Measurements from ENCODE around the gene CRB2. TPM values are rescaled to one million over a fixed set of nuclear protein-coding genes. Genes with fewer than 3 reads are reported as not detected.
A peak's percentile ranks its signal among the peaks of the same experiment; 100 is the strongest.

The CRB2 gene
- total RNA-seq, 1 donor from 2014 or later = not detected

DNA sequence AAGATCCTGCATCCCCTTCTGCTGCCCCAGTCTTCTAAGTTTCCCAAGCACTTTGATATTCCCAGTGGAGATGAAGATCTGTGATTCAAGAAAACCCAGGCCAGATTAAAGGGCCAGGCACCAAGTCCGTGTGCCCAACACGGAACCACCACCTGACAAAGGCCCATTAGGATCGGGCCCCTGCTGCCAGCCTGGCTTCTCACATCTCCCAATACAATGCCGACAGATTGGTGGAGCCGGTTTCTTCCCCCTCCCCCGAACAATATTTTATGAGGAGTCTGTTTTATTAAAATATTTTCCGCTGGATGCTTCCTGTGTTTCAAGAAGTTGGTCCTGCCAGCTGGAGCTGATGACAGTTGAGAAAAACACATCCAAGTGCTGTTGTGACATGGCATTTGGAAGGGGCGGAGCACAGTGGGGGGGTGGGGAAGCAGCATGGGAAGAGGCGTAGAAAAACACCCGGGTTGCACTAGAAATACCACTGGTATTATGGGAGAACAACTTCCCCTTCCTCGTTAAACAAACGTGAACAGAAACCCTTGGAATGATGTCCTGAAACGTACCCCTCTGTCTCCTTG, 45.0 kb downstream of the CRB2 start:
- H3K36me3 ChIP-seq (ENCODE audit: control insufficient read depth, insufficient read depth, low read length) = no peaks in the 10 kb centered on the region
- H3K27me3 ChIP-seq (ENCODE audit: control insufficient read depth, insufficient read depth, low read length) = no peaks in the 10 kb centered on the region
- no peak for FAIRE-seq
- TF ChIP-seq, protein P1, sequence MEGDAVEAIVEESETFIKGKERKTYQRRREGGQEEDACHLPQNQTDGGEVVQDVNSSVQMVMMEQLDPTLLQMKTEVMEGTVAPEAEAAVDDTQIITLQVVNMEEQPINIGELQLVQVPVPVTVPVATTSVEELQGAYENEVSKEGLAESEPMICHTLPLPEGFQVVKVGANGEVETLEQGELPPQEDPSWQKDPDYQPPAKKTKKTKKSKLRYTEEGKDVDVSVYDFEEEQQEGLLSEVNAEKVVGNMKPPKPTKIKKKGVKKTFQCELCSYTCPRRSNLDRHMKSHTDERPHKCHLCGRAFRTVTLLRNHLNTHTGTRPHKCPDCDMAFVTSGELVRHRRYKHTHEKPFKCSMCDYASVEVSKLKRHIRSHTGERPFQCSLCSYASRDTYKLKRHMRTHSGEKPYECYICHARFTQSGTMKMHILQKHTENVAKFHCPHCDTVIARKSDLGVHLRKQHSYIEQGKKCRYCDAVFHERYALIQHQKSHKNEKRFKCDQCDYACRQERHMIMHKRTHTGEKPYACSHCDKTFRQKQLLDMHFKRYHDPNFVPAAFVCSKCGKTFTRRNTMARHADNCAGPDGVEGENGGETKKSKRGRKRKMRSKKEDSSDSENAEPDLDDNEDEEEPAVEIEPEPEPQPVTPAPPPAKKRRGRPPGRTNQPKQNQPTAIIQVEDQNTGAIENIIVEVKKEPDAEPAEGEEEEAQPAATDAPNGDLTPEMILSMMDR (IDR thresholded peaks at IDR 0.05; ENCODE audit: insufficient read depth, low read length, severe bottlenecking) = no peak
- no peak overlapping the region for H3K4me3 ChIP-seq (ENCODE audit: low read depth, low read length)
- no peak for DNase-seq (ENCODE audit: low read depth)

DNA sequence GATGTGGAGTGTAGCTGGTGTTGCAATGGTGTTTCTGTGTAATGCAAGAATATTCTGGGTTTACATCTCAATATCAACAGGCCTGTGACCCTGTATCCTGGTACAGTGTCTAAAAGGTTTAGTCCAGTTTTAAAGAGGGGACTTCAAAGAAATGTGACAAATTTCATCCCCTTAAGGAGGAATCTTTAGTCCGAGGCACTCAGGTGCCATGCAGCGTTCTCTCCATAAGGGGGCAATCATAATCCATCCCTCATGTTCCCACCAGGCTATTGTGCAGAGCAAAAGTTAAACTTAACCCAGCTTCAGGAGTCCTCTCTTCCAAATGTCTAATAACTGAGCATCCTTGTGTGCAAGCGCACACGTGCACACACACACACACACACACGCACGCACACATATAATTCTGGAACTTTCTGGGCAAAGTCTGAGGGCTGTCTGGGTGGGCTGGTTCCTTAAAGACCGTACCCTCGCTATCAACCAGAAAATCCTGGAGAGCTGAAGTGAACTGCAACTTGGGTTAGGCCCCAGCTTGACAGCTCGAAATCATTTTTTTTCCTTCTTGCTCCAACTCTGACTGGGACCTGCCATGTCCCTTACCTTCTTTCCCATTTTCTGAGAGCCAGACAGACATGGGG, 46.0 kb downstream of the CRB2 start:
- no peak for FAIRE-seq
- peak; percentile 32 for DNase-seq (ENCODE audit: low read depth)
- H3K4me3 ChIP-seq (ENCODE audit: low read depth, low read length) = no peak overlapping the region
- H3K27me3 ChIP-seq (ENCODE audit: control insufficient read depth, insufficient read depth, low read length) = no peaks in the 10 kb centered on the region
- H3K36me3 ChIP-seq (ENCODE audit: control insufficient read depth, insufficient read depth, low read length) = no peaks in the 10 kb centered on the region
- TF ChIP-seq, protein P1 (IDR thresholded peaks at IDR 0.05; ENCODE audit: insufficient read depth, low read length, severe bottlenecking) = peak; percentile 62

DNA sequence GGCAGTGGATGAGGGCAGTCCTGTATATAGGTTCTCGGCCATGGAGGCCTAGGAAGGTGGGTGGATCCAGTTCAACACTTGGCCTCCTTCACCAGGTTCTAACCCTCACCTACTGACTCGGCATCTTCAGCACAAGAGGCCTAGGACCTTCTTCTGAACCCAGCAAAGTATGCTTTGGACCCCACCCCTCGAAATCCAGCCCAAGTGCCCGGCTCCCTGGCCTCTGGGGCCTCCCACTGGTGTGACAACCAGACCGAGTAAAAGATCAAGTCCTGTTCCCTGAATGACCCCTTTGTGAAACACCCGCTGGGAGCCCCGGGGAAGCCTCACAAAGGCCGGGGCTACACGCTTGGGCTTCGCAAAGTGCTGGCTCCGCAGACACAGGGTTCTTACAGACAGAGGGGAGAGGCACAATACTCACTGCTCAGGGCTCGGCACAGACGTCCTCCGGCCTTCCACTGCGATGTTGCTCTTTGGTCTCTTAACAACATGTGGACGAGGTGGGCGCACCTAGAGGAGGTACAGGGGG, 47.0 kb downstream of the CRB2 start:
- no peaks in the 10 kb centered on the region for H3K36me3 ChIP-seq (ENCODE audit: control insufficient read depth, insufficient read depth, low read length)
- DNase-seq (ENCODE audit: low read depth) (no peak), FAIRE-seq (no peak)
- TF ChIP-seq, protein P1 (IDR thresholded peaks at IDR 0.05; ENCODE audit: insufficient read depth, low read length, severe bottlenecking) = no peak
- no peaks in the 10 kb centered on the region for H3K27me3 ChIP-seq (ENCODE audit: control insufficient read depth, insufficient read depth, low read length)
- no peak overlapping the region for H3K4me3 ChIP-seq (ENCODE audit: low read depth, low read length)

DNA sequence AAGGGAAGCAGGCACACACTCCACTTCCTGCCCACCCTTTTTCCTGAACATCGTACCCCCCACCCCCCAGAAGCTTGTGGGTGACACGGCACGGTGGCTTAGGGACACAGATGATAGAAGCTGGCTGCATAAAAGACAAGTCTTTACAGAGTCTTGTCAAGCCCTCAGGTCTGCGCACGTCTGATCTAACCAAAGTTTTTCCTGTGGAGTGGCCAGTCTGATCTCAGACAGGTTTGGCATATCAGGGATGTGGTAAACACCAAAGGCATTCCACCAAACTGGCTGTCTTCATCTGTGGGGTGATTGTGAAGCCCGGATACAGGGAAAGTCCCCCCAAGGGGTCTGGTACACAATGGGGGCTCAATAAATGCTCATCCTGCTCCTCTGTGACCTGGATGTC, 50.0 kb downstream of the CRB2 start:
- TF ChIP-seq, protein P1 (IDR thresholded peaks at IDR 0.05; ENCODE audit: insufficient read depth, low read length, severe bottlenecking) = no peak
- peak; percentile 48 for DNase-seq (ENCODE audit: low read depth)
- Histone ChIP-seq H3K27me3 (ENCODE audit: control insufficient read depth, insufficient read depth, low read length) (no peaks in the 10 kb centered on the region), H3K4me3 (ENCODE audit: low read depth, low read length) (no peak overlapping the region), H3K36me3 (ENCODE audit: control insufficient read depth, insufficient read depth, low read length) (no peaks in the 10 kb centered on the region)
- no peak for FAIRE-seq

DNA sequence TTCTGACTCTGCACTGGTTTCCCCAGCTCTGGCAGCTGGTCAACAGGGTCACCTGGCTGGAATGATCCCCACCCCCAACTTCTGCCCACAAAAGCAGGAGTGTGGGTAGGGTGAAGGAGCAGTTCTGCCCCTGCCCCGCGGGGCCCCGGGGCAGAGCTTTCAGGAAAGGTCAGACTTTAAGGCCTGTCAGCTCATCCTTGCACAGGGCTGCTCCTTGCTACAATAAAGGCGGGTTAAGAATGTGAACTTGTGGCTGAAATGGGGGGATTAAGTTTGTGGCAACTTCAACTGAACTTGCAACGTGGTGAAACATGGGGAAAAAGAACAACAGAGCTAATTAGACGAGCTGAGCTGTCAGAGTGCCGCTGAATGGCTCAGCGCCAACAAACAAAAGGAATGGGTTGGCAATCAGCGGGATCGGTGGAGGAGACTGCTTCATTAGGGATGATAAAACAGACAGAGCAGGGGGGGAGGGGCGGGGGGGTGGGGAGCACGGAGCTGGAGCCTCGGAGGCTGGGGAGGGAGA, 50.8 kb downstream of the CRB2 start:
- FAIRE-seq = no peak

More for the DNA sequence above, 50.8 kb downstream of the CRB2 start:
- TF ChIP-seq, protein P1 (IDR thresholded peaks at IDR 0.05; ENCODE audit: insufficient read depth, low read length, severe bottlenecking) = no peak
- DNase-seq (ENCODE audit: low read depth) = no peak
- Histone ChIP-seq H3K4me3 (ENCODE audit: low read depth, low read length) (no peak overlapping the region), H3K36me3 (ENCODE audit: control insufficient read depth, insufficient read depth, low read length) (no peaks in the 10 kb centered on the region), H3K27me3 (ENCODE audit: control insufficient read depth, insufficient read depth, low read length) (no peaks in the 10 kb centered on the region)
